Globus pallidus (tissue), 1 donor: ENCODE measurements around the gene SMG7.

ENCODE experiments used
- DNase-seq: peaks from one replicate; pipeline ENCODE4 v3.0.0-alpha.2; 2015; ENCODE audit warnings: low spot score

Gene SMG7

DNA sequence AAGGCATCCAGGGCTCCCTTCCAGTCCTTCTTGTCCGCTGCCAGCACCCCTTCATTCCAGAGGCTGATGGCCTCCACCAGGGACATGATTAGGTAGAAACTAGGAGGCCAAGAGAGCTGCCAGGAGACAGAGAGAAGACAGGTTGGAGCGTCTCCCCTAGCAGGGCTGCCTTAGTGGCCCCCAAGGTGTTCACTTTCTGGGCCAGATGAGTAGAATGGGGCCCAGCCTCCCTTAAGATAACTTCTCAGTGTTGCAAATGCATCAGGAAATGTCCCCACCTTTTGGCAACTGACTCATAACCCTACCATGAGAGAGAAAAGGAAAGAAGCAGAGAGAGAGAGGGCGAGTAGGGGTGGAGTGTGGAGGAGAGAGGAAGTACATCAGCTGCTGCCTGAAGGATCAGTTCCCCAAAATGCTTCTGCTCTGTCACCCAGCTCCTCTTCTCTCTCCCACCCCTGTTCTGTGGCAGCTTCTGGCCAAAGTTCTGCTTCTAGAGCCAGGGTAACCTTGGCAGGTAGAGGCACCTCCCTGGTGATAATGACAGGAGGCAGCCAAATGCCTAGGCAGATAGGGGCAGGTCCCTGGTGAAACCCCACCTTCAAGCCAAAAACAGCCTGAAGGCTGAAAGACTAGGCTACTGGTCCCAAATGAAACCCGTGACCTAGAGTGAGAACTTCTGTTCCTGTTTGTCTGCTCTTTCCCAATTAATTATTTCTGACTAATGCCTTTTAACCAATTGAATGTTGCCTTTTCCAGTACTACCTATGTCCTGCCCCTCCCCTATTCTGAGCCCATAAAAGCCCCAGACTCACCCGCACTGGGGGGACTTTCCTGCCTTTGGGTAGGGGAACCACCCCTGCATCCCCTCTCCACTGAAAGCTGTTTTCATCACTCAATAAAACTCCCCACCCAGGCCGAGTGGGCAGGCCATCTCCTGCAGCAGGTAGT is 118.2 kb downstream of the SMG7 start, which contains the start of gene NCF2:
NCF2 (minus strand) TSS at position 216 of the 948 bp plus-strand sequence; CDS start at position 86, 130 bp downstream.
- DNase-seq, result peak; percentile 66

DNA sequence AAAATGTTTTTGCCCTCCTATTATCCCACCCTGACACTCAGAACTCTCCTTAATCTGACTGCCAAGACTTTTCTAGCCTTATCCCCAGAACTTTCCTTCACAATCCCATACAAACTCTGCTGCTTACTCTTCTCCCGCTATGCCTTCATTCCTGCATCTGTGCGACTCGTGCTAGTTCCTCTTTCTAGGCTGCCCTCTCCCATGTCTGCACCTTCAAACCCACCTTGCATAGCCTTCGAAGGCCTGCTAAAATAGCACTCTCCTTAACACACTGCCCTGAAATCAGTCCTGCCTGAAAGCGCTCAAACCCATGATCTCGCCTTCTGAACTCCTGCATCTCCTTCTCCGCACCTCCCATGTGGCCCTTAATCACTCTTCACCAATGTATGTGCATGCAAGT is 120.4 kb downstream of the SMG7 start:
- no peak for DNase-seq

DNA sequence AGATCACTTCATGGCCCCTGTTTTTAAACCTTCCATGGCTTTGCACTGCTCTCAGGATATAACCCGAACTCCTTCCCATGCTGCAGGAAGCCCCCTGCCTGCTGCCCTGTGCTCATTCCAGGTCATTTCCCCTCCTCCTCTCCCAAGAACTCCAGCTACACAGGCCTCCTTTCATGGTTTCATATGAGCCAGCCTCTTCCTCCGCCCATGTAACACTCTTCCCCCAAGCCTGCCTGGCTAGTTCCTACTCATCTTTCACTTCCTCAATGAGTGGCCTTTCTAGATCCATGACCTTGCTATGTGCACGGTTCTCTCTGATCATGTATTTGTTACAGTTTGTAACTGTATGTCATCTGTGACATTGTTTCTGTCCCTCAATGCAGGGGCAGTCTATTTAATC is 121.1 kb downstream of the SMG7 start:
- DNase-seq, result peak; percentile 59

DNA sequence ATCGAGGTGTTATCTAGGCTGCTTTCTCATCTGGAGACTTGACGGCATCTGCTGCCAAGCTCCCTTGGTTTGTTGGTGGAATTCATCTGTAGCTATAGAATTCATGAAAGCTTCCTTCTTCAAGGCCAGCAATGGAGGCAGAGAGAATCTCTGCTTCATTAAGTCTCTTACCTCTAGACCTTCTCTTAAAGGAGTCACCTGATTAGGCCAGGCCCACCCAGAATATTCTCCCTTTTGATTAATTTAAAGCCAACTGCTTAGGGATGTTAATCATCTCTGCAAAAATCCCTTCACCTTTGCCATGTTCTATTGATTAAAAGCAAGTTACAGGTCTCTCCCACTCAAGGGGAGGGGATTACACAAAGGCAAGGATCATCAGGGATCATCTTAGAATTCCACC is 123.2 kb downstream of the SMG7 start:
- DNase-seq, result no peak

DNA sequence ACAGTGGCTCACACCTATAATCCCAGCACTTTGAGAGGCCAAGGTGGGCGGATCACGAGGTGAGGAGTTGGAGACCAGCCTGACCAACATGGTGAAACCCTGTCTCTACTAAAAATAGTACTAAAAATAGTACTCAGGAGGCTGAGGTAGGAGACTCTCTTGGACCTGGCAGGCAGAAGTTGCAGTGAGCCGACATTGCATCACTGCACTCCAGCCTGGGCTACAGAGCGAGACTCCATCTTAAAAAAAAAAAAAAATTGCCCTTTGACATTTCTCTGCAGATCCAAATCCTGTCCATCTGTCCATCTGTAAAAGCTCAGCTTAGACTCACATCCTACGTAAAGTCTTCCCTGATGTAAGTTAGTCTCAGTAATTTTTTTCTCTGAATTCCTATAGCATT is 124.2 kb downstream of the SMG7 start:
- no peak for DNase-seq

DNA sequence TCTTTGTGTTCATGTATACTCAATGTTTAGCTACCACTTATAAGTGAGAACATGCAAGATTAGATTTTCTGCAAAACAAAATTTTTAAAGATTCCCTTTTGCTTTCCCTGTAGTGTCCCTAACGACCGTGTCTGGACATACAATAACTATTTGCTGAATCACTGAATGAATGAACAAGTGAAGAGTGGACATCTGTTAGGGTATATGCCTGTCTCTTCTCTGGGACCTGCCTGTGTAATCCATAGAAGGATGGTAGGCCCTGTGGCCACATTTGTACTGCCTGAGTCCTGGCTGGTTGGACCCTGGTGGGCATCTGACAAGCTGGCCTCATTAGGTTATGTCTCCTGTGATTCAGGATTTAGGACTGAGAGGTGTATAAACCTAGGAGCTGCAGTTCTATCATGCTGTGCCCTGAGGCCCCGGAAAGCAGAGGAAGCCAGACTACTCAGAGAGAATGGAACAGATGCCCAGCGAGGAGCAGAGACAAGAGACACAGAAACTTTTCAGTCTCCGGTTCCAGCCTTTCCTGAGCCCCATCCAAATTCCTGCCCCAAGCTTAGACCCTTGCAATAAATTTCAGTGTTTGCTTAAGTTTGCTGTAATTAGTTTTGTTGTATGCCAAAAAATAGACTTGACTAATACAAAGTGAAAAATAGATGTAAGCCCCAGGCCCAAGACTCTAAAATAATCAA is 125.5 kb downstream of the SMG7 start:
- DNase-seq, result peak; percentile 52

DNA sequence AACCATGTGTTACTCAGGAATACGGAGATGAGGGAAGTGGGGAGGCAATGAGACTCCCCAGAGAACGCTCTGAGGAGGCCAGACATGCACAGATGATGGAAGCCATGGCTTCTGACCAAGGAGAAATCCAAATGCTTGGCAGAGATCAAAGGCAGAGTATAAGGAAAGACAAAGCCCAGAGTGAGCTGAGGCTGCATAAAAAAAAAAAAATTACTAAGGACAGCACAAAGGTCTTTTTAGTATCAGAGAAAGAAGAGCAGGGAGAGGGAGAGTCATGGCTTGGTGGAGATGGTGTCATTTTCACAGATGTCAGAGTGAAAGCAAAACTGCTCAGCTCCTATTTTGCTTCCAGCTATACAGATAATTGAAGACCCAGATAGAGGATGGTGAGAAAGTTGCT is 126.1 kb downstream of the SMG7 start:
- peak; percentile 60 for DNase-seq

DNA sequence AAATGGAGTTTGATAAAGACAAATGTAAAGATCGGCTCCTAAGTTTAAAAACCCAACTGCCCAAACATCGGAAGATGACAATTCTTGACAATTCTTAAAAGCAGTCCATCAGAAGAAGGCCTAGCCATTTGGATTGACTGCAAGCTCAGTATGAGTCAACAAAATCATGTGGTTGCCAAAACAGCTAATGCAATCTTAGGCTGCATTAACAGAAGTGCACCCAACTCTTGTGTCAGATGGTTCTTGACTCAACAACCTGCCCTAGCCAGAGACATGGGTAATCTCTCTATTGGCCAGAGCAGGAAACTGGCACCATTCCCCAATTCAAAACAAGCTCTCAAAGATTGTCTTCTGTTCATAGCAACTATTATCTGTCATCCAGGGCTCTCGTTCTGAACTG is 127.8 kb downstream of the SMG7 start:
- DNase-seq, result no peak

DNA sequence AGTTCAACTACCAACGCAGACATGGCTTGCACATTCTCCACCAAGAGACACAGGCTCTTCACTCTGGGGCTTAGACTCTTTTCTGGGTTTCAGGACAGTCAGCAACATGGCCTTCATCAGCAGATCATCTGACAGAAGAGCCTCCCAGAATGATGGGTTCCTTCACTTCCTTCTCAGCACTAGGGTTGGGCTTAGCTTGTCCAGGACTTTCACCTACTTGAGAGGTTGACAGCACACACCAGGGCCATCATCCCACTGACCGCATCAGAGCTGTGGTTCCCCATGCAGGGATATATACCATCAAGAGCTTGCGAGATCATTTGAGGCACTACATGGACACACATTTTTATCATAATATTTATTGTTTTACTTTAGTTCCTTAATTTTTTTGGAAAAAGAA is 128.3 kb downstream of the SMG7 start:
- no peak for DNase-seq

DNA sequence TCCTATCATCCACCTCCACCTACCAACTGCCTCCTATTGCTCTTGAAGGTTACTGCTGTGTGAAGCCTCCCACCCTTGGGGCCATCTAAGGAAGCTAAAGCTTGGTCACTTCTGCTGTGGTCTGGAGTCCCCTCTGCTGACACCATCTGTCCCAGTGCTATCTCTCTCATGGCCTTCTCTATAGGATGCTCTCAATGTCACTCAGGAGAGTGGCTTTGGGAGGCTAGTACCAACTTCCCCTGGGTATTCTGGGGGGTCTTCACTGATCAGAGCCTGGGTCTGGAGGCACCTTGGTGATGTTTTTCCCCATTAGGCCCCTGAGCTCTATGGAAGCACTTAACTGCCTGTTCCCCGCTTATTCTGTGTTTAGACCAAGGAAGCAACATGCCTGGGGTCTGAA is 130.2 kb downstream of the SMG7 start:
- no peak for DNase-seq
